NB4 (cell line): ENCODE data around the gene EFNB3.

Experiments used
- CTCF ChIP-seq: IDR thresholded peaks from one replicate; pipeline ENCODE4 v1.5.1; 2012; ENCODE audit warnings: low read depth, low read length
- MAX ChIP-seq: IDR thresholded peaks from 2 replicates; pipeline ENCODE4 v1.6.1; 2011; ENCODE audit warnings: low read depth, low read length
- MYC ChIP-seq: IDR thresholded peaks from 2 replicates; pipeline ENCODE4 v1.6.1; 2011; ENCODE audit warnings: low read depth, low read length
- POLR2A ChIP-seq: IDR thresholded peaks from 2 replicates; pipeline ENCODE4 v1.6.1; 2011; ENCODE audit warnings: mild to moderate bottlenecking; ENCODE audit not compliant: insufficient read length; ENCODE audit errors: extremely low read depth

GRCh38 chr17:7707446-7707845 lies 2.4 kb downstream of the EFNB3 start:
- TF ChIP-seq CTCF (no peak), MYC (no peak), POLR2A (no peak), MAX (no peak)
